SKM-1 (cell line): ENCODE results near the gene ZNF213.
"Not testable (repeated sequence)": the region's sequence is repeated elsewhere in the genome, so short reads cannot be mapped to it uniquely, and the experiment has no call there.

Source experiments
- DNase-seq: peaks from one replicate; lab custom pipeline; 2025; ENCODE audit not compliant: unreplicated experiment; lab: John Stamatoyannopoulos, UW

The ZNF213 gene

GRCh38 chr16:3165111-3165822, 30.4 kb downstream of the ZNF213 start:
- no peak for DNase-seq

DNA sequence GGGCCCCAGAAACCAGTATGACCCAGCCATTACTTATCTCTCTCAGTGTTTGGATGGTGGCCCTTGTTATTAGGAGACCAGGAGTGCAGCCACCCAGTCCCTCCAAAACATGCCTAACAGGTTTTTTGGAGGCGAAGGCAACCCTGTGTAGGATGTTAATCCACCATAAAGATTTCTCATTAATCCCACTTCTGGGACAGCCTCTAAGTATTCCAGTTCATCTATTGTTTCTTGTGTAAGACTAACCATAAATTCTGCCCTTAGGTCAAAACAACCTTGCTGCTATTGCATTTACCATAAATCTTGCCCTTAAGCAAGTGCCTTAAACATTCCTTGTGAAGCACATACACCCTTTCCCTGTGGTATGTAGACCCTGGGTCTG, 31.7 kb downstream of the ZNF213 start:
- no peak for DNase-seq

GRCh38 chr16:3168729-3169128, 33.9 kb downstream of the ZNF213 start:
- not testable (repeated sequence) for DNase-seq

GRCh38 chr16:3170440-3171180, 35.8 kb downstream of the ZNF213 start:
- no peak for DNase-seq

DNA sequence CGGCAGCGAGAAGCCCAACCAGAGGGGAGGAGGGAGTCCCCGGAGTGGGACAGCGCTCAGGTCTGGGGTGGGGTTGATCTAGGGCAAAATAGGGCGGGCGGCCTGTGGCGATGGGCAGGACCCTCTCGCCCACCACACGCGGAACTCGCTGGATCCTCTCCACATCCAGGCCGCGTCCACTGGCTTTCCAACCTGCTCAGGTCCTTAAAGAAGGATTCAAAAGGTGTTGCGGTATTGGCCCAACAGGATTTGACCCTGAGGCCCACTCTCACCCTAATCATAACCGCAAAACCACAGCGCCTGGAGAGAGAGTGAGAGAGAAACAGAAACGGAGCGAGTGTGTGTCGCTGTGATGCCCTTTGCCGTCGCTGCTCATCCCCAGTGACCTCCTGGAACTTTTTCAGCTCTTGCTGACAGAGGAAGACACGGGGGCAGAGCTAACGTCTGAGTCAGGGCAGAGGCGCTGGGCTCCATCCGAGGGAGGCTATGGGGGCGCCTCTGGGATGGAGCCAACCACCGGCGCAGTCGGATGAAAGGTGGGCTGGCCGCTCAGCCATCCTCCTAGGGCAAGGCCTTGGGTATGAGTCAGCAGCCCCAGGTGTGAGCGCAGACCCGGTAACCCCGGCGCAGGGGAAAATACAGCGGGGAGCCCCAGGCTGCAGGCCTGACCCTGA, 36.5 kb downstream of the ZNF213 start:
- no peak for DNase-seq

- no peak for DNase-seq
Measured at GRCh38 chr16:3171855-3172593, 37.2 kb downstream of the ZNF213 start.

DNA sequence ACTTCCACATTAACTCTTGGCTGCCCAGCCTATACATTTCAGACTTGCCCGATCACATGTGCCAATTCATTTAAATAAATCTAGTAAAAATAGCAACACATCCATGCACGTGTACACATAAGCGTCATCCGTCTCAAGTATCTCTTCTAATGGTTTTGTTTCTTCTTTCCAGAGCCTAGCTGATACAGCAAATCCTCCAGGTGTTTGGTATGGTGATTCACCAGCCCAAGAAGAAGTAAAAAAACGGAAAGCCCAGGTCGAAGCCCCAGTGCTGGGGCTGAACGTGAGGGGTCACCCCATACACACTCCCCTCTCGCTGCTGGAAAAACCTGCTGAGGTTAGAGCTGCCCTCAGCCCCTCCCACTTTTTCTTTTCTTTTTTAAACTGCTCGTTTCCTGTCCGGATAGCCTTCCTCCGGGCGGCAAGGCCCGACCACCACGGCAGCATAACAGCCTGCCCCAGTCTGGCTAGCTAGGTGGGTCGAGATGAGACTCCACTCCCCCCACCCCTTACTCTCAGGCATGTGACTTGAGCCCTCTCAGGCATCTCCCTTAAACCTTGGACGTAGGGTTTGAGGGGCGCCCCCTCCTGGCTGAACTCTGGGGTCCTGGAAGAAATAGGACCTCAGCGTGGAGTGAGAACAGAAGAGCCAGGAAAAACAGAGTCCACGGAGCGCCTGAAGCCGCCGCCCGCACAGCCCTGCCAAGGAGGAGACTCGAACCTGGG, 39.2 kb downstream of the ZNF213 start:
- peak; percentile 31 for DNase-seq

DNA sequence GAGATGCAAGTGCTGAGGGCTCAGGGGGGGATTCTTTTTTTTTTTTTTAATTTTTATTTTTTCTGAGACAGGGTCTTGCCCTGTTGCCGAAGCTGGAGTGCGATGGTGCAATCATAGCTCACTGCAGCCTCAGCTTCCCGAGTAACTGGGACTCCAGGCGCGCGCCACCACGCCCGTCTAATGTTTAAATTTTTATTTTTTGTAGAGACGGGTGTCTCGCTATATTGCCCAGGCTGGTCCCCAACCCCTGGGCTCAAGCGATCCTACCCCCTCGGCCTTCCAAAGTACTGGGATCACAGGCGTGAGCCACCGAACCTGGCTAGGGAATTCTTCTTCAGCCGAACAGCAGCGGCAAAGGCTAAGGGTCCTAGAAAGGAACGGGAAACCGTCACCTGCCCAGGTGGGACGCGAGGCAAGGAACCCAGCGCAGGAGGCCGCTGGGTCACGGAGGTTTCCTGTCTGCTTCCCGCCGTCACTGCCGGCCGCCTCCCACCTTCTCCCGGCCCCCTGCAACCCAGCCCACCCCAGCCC, 39.9 kb downstream of the ZNF213 start:
- no peak for DNase-seq

DNA sequence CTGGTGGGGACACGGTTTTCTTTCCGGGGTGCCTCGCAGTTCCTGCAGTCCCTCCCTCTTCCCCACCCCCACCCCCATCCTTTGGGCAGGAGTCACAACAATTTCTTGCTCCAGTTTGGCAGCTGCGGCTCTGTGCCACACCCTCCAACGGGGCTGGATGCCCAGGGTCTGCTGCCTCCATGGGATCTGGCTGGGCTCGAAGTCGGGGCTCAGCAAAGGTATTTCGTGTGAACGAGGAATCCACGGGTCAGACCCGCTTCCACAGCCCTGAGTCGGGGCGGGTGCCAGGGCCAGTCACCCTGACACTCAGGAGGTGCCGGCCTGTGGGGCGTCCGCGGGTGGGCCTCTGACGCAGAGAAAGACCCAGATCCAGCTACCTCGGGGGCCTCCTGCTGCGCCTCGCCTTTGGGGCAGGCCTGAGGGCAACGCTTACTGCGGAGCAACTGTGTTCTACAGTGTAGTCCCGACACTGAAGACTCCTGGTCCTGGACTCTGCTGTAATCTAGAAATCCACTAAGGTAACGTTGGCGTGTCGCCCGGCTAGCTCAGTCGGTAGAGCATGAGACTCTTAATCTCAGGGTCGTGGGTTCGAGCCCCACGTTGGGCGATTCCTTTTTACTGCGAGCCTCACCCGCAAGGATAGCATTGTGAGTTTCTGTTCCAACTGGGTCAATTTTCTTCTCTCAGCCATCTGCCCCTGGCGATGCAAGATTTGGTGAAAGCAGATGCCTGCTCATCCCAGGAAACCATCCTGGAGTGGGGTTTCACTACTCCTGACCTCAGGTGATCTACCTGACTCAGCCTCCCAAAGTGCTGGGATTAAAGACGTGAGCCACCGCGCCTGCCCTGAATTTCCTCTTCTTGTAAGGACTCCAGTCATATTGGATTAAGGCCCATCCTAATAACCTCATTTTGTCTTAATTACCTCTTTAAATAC, 40.6 kb downstream of the ZNF213 start:
- DNase-seq: no peak

DNA sequence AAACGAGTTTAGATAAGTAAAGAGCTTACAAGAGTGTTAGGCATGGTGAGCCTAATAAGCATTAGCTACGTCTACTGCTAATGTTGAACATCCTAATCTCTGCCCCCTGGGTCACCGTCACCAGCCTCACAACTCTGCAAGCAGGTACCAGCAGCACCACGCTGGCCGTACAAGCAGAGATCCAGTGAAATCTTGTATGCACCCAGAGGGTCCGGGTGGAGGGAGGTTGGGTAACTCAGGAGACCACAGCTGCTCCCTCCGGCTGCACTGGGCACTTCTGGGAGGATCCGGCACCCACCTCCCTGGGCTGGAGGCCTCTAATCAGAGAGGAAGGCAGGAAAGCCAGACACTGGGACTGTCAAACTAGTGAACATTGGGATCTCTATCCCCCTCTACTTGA, 44.8 kb downstream of the ZNF213 start:
- no peak for DNase-seq

DNA sequence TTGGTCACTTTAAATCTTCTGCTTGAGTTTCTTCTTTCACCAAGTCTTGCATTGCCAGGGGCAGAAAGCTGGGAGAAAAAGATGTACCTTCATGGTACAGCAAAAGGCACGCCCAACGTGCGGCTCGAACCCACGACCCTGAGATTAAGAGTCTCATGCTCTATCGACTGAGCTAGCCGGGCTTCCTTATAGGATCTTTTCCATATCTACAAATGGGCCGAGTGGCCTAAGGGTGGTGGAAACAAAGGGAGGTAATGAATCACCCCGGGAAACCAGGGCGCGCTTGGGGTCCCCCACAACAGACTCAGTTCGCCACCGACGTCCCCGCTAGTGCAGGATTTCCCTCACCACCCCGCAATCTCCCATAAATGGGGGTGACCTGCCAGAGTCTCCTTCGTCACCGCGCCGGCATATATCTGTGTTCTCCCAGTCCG, 45.6 kb downstream of the ZNF213 start:
- DNase-seq: no peak

DNA sequence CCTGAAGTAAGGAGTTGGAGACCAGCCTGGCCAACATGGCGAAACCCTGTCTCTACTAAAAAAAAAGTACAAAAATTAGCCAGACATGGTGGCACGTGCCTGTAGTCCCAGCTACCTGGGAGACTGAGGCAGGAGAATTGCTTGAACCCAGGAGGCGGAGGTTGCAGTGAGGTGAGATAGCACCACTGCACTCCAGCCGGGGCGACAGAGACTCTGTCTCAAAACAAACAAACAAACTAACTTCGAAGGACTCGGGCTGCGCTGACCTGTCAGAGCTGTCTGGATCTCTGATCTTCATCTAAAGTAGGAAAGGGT, 47.4 kb downstream of the ZNF213 start:
- not testable (repeated sequence) for DNase-seq

- peak; percentile 42 for DNase-seq
Measured at GRCh38 chr16:3182608-3183444, 48.0 kb downstream of the ZNF213 start.

GRCh38 chr16:3183445-3184139, 48.8 kb downstream of the ZNF213 start:
- no peak for DNase-seq

DNA sequence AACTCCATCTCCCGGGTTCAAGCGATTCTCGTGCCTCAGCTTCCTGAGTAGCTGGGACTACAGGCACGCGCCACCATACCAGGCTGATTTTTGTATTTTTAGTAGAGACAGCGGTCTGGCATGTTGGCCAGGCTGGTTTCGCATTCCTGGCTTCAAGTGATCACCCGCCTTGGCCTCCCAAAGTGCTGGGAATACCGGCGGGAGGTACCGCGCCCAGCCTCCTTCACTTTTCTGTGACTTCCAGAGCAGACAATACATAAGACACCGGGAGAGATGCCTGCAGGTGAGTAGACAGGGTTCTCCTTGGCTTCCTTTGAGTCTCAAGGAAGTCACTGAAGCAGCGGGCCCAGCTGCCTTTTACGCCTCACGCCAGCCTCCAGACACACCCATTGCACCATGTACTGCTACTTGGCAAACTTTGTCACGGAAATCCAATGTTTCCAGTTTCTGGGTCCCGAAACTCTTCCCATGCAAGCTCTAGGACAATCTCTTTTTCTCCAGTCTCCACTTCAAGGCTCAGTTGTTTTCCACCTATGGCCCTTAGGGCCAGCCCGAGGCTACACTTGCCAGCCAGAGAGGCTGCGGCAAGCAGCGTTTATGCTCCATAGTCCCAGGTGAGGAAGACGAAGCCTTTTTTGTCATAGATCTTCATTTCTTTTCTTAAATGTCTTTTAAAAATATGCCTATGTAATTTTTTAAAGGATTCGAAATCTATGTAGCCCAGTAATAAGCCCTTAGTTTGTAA, 52.3 kb downstream of the ZNF213 start:
- DNase-seq: no peak

- no peak for DNase-seq
Measured at GRCh38 chr16:3187798-3188674, 53.2 kb downstream of the ZNF213 start, which contains the start of gene OR1F1. Gene OR1F1, plus strand, starts transcription at chr16:3188204.

DNA sequence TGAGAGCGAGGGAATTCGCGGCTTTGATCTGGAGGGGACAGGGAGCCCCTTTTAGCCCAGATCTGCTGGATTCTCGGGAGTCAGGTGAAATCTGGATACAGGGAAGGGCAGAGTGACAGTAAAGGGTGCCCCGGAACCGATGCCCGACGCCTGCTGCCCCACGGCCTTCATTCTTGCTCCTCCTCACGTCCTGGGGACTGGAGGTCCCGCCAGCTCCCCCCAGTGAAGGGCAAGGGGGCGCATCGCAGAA, 53.8 kb downstream of the ZNF213 start:
- DNase-seq: no peak
